PC-9 (cell line): ENCODE data around the gene SLC22A23.

Experiments used
- CTCF ChIP-seq: fragments of 200-600 bp; sonication (generic); conservative IDR thresholded peaks from 2 replicates; pipeline ENCODE4 v1.6.1; 2017; ENCODE audit warnings: mixed run types, antibody characterized with exemption, mild to moderate bottlenecking, moderate library complexity
- EZH2 ChIP-seq: fragments of 200-600 bp; sonication (generic); IDR thresholded peaks from 2 replicates; pipeline ENCODE4 v1.8.0; 2017; ENCODE audit warnings: antibody characterized with exemption, low read depth

GRCh38 chr6:3296078-3296477 is 160.8 kb downstream of the SLC22A23 start:
- no peak for TF ChIP-seq CTCF
- no peak for TF ChIP-seq EZH2
